Endodermal cell (in vitro differentiated cells): ENCODE measurements around the gene DUSP5. TPM values are rescaled to one million over a fixed set of nuclear protein-coding genes. Genes with fewer than 3 reads are reported as not detected.
"Not testable (repeated sequence)": the region's sequence is repeated elsewhere in the genome, so short reads cannot be mapped to it uniquely, and the experiment has no call there.

ENCODE experiments used
- DNase-seq: peaks from one replicate; pipeline ENCODE4 v3.0.0-alpha.2; 2017
- H3K27ac ChIP-seq: 2 replicates; pipeline ENCODE4 v1.5.1; 2013; ENCODE audit warnings: mild to moderate bottlenecking, low read depth, low read length, moderate library complexity
- H3K27me3 ChIP-seq: 2 replicates; pipeline ENCODE4 v1.6.1; 2013; ENCODE audit warnings: mild to moderate bottlenecking, low read length, moderate library complexity; ENCODE audit not compliant: insufficient read depth, control insufficient read depth, poor library complexity, severe bottlenecking
- H3K36me3 ChIP-seq: 2 replicates; pipeline ENCODE4 v1.7.0; 2013; ENCODE audit warnings: mild to moderate bottlenecking, low read length, moderate library complexity; ENCODE audit not compliant: control insufficient read depth, insufficient read depth
- H3K4me1 ChIP-seq: one replicate; pipeline ENCODE4 v1.7.0; 2013; ENCODE audit warnings: low read length; ENCODE audit not compliant: control insufficient read depth, insufficient read depth
- H3K4me3 ChIP-seq: 2 replicates; pipeline ENCODE4 v1.5.1; 2013; ENCODE audit warnings: mild to moderate bottlenecking, low read length, moderate library complexity
- H3K9ac ChIP-seq: 2 replicates; pipeline ENCODE4 v1.6.1; 2013; ENCODE audit warnings: mild to moderate bottlenecking, low read length, moderate library complexity; ENCODE audit not compliant: poor library complexity, severe bottlenecking; ENCODE audit errors: extremely low read depth
- H3K9me3 ChIP-seq: 2 replicates; pipeline ENCODE4 v1.6.1; 2013; ENCODE audit warnings: mild to moderate bottlenecking, low read length, moderate library complexity; ENCODE audit not compliant: control insufficient read depth
- H3K27ac Mint-ChIP-seq: 2 replicates; pipeline ENCODE4 v1.8.0; 2020; ENCODE audit warnings: mixed read lengths
- H3K27me3 Mint-ChIP-seq: 2 replicates; pipeline ENCODE4 v1.8.0; 2021; ENCODE audit warnings: mild to moderate bottlenecking, mixed read lengths; ENCODE audit not compliant: insufficient read depth
- H3K36me3 Mint-ChIP-seq: 2 replicates; pipeline ENCODE4 v1.8.0; 2020; ENCODE audit warnings: low read depth, mixed read lengths
- H3K4me1 Mint-ChIP-seq: 2 replicates; pipeline ENCODE4 v1.8.0; 2020; ENCODE audit warnings: mixed read lengths
- H3K4me3 Mint-ChIP-seq: 2 replicates; pipeline ENCODE4 v1.8.0; 2020; ENCODE audit warnings: mild to moderate bottlenecking, moderate library complexity, mixed read lengths
- H3K9me3 Mint-ChIP-seq: 2 replicates; pipeline ENCODE4 v1.8.0; 2020; ENCODE audit warnings: mild to moderate bottlenecking, mixed read lengths
- WGBS, 2 experiments: methylation state at CpG; one replicate each; pipeline versions ENCODE4 v1.1.5 to v1.1.7; 2013; ENCODE audit warnings: missing lambda C conversion rate in 2 of 2, mixed read lengths in 1 of 2; ENCODE audit not compliant: insufficient coverage in 1 of 2, insufficient read length in 1 of 2; 5-methylcytosine and 5-hydroxymethylcytosine counted together
- total RNA-seq, 2 donors: library from RNA; stranded (reverse); fragmentation: NEBNext Ultra II Directional in 1 of 2; extraction: Animal tissue kit (Norgen Biotek cat#: 25700) in 1 of 2; gene quantifications; 2 replicates in 1 of 2; 3 replicates in 1 of 2; pipeline ENCODE4 v1.2.1, GENCODE V29; 2021
- TF ChIP-seq, protein P1 (sequence below): fragments of 200-600 bp; sonication (generic); conservative IDR thresholded peaks from 2 replicates; pipeline ENCODE4 v1.5.0; 2021; ENCODE audit warnings: antibody characterized with exemption, mild to moderate bottlenecking

DUSP5 gene
- total RNA-seq, 2 donors from 2014 or later, result 60.0 to 60.3 TPM

GRCh38 chr10:110461088-110461487, 36.6 kb upstream of the DUSP5 start:
- no peaks in the 10 kb centered on the region for H3K9me3 Mint-ChIP-seq
- no peaks in the 10 kb centered on the region for H3K4me1 ChIP-seq
- 93% methylated on average over 3 to 7 of the region's 7 CpGs for WGBS, 2 experiments
- no peak overlapping the region for H3K9ac ChIP-seq
- TF ChIP-seq, protein P1, sequence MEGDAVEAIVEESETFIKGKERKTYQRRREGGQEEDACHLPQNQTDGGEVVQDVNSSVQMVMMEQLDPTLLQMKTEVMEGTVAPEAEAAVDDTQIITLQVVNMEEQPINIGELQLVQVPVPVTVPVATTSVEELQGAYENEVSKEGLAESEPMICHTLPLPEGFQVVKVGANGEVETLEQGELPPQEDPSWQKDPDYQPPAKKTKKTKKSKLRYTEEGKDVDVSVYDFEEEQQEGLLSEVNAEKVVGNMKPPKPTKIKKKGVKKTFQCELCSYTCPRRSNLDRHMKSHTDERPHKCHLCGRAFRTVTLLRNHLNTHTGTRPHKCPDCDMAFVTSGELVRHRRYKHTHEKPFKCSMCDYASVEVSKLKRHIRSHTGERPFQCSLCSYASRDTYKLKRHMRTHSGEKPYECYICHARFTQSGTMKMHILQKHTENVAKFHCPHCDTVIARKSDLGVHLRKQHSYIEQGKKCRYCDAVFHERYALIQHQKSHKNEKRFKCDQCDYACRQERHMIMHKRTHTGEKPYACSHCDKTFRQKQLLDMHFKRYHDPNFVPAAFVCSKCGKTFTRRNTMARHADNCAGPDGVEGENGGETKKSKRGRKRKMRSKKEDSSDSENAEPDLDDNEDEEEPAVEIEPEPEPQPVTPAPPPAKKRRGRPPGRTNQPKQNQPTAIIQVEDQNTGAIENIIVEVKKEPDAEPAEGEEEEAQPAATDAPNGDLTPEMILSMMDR, result no peak
- H3K27ac Mint-ChIP-seq, result no peak overlapping the region
- H3K36me3 Mint-ChIP-seq, result no peaks in the 10 kb centered on the region
- H3K9me3 ChIP-seq, result no peaks in the 10 kb centered on the region
- no peaks in the 10 kb centered on the region for H3K27me3 ChIP-seq
- no peak overlapping the region for H3K4me3 Mint-ChIP-seq
- H3K27me3 Mint-ChIP-seq, result peaks cover 3% of the 10 kb centered on the region
- no peak overlapping the region for H3K4me3 ChIP-seq
- H3K4me1 Mint-ChIP-seq, result no peaks in the 10 kb centered on the region
- H3K36me3 ChIP-seq, result no peaks in the 10 kb centered on the region
- peak; percentile 40 for DNase-seq
- H3K27ac ChIP-seq, result no peak overlapping the region

DNA sequence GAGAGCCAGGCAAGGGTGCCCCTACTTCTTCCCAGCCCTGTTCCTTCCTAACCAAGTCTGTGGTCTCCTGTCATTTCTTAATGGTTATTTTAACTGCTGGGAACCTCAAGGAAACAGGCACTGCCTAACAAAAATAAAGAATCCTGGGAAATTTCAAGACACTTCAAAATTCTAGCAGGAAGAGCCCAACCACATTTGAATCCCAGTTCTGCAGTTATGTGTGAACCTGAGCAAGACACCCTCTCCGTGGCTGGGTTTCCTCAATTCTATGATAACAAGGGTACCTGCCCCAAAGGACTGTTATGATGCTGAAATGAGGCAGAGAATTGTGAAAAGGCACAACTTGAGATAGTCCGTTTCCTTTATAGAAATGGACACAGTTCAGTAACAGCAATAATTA, 36.2 kb upstream of the DUSP5 start:
- no peak overlapping the region for H3K4me3 ChIP-seq
- Mint-ChIP-seq H3K4me3 (no peak overlapping the region), H3K27ac (no peak overlapping the region), H3K9me3 (no peaks in the 10 kb centered on the region), H3K27me3 (peaks cover 3% of the 10 kb centered on the region), H3K36me3 (no peaks in the 10 kb centered on the region), H3K4me1 (no peaks in the 10 kb centered on the region)
- no peaks in the 10 kb centered on the region for H3K36me3 ChIP-seq
- TF ChIP-seq, protein P1, result no peak
- no peaks in the 10 kb centered on the region for H3K4me1 ChIP-seq
- no peaks in the 10 kb centered on the region for H3K9me3 ChIP-seq
- H3K27me3 ChIP-seq, result no peaks in the 10 kb centered on the region
- 74 to 90% methylated on average over 2 of the region's 2 CpGs for WGBS, 2 experiments
- H3K27ac ChIP-seq, result no peak overlapping the region
- H3K9ac ChIP-seq, result no peak overlapping the region
- DNase-seq, result no peak

- H3K4me1 Mint-ChIP-seq, result no peaks in the 10 kb centered on the region
- no peaks in the 10 kb centered on the region for H3K9me3 ChIP-seq
- no peaks in the 10 kb centered on the region for H3K9me3 Mint-ChIP-seq
- TF ChIP-seq, protein P1, result no peak
- H3K27ac Mint-ChIP-seq, result no peak overlapping the region
- peak; percentile 47 for DNase-seq
- WGBS, 2 experiments, result 90 to 91% methylated on average over 19 of the region's 19 CpGs
- no peak overlapping the region for H3K27ac ChIP-seq
- no peak overlapping the region for H3K4me3 ChIP-seq
- H3K4me1 ChIP-seq, result no peaks in the 10 kb centered on the region
- peaks cover 3% of the 10 kb centered on the region for H3K27me3 Mint-ChIP-seq
- H3K36me3 Mint-ChIP-seq, result no peaks in the 10 kb centered on the region
- no peak overlapping the region for H3K4me3 Mint-ChIP-seq
- no peaks in the 10 kb centered on the region for H3K36me3 ChIP-seq
- no peaks in the 10 kb centered on the region for H3K27me3 ChIP-seq
- H3K9ac ChIP-seq, result no peak overlapping the region
Observed at GRCh38 chr10:110462166-110463095, 35.3 kb upstream of the DUSP5 start.

- H3K4me1 Mint-ChIP-seq, result not testable (repeated sequence)
- 94 to 98% methylated on average over 2 of the region's 2 CpGs for WGBS, 2 experiments
Observed at GRCh38 chr10:110468258-110468657, 29.4 kb upstream of the DUSP5 start.

DNA sequence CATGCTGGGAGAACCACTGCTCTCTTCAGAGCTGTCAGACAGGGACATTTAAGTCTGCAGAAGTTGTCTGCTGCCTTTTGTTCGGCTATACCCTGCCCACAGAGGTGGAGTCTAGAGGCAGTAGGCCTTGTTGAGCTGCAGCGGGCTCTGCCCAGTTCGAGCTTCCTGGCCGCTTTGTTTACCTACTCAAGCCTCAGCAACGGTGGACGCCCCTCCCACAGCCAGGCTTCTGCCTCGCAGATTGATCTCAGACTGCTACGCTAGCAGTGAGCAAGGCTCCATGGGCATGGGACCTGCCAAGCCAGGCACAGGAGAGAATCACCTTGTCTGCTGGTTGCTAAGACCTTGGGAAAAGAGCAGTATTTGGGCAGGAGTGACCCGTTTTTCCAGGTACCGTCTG, 27.2 kb upstream of the DUSP5 start:
- not testable (repeated sequence) for H3K27ac Mint-ChIP-seq, H3K4me3 Mint-ChIP-seq, H3K27ac ChIP-seq, H3K27me3 ChIP-seq, H3K27me3 Mint-ChIP-seq, H3K9me3 ChIP-seq, H3K36me3 Mint-ChIP-seq, H3K9ac ChIP-seq, H3K4me3 ChIP-seq, H3K36me3 ChIP-seq
- WGBS, 2 experiments, result 83 to 87% methylated on average over 6 to 10 of the region's 10 CpGs
- peak; percentile 36 for DNase-seq
- Mint-ChIP-seq H3K9me3 (peaks cover 18% of the 10 kb centered on the region), H3K4me1 (peaks cover 19% of the 10 kb centered on the region)
- peaks cover 18% of the 10 kb centered on the region for H3K4me1 ChIP-seq

More at GRCh38 chr10:110468258-110468657, 29.4 kb upstream of the DUSP5 start:
- H3K27me3 Mint-ChIP-seq, DNase-seq, H3K36me3 Mint-ChIP-seq, H3K4me3 Mint-ChIP-seq, H3K36me3 ChIP-seq, H3K9ac ChIP-seq, H3K27ac Mint-ChIP-seq, H3K4me3 ChIP-seq, H3K9me3 ChIP-seq, H3K27ac ChIP-seq, H3K4me1 ChIP-seq, H3K27me3 ChIP-seq: not testable (repeated sequence)
- peaks cover 18% of the 10 kb centered on the region for H3K9me3 Mint-ChIP-seq
